Gastroesophageal sphincter (tissue), 3 donors: ENCODE data around the gene TMEM169.

ENCODE experiments used
- EP300 ChIP-seq: sonication (generic); formaldehyde crosslinking; IDR thresholded peaks from one replicate; pipeline ENCODE4 v1.6.1; 2017; ENCODE audit warnings: antibody characterized with exemption, mild to moderate bottlenecking
- POLR2AphosphoS5 ChIP-seq: sonication (generic); formaldehyde crosslinking; IDR thresholded peaks from one replicate; pipeline ENCODE4 v1.6.1; 2017; ENCODE audit warnings: antibody characterized with exemption
- TF ChIP-seq, protein P1 (sequence below), 4 experiments: fragments of 200-600 bp in 2 of 4; fragments of 450-650 bp in 2 of 4; sonication (generic) in 1 of 4; IDR thresholded peaks; one replicate each; pipeline ENCODE4 v1.5.1; 2017 to 2019; ENCODE audit warnings: antibody characterized with exemption in 4 of 4, mild to moderate bottlenecking in 2 of 4, moderate library complexity in 2 of 4

DNA sequence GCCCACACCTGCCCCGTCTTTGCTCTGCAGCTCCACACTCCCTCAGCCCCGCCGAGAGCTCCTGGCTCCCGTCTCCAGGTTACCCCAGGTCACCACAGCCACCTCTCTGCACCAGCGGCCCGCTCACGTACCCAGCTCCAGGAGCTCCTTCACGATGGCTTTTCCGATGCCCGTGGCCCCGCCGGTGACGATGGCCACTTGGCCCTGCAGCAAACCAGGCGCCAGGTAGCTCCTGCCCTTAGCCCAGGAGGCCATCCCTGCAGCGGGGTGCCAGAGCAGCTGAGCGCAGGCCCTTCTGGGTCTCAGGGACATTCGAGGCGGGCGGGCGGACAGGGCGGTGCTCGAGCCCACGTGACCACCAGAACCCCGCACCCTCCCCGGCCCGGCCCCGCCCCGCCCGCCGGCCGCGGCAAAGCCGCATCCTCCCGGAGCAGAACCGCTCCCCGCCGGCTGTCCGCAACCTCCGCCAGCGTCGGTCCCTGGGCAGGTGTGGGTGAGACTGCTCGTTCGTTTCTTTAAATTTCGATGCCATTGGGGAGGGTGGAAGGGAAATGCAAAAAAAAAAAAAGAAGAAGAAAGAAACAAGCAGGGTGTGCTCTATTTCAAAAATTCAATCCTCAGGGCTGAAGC, at the start of gene TMEM169, which contains the start of gene PECR:
- TF ChIP-seq, protein P1, sequence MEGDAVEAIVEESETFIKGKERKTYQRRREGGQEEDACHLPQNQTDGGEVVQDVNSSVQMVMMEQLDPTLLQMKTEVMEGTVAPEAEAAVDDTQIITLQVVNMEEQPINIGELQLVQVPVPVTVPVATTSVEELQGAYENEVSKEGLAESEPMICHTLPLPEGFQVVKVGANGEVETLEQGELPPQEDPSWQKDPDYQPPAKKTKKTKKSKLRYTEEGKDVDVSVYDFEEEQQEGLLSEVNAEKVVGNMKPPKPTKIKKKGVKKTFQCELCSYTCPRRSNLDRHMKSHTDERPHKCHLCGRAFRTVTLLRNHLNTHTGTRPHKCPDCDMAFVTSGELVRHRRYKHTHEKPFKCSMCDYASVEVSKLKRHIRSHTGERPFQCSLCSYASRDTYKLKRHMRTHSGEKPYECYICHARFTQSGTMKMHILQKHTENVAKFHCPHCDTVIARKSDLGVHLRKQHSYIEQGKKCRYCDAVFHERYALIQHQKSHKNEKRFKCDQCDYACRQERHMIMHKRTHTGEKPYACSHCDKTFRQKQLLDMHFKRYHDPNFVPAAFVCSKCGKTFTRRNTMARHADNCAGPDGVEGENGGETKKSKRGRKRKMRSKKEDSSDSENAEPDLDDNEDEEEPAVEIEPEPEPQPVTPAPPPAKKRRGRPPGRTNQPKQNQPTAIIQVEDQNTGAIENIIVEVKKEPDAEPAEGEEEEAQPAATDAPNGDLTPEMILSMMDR (IDR thresholded peaks at IDR 0.05), result no peak
- TF ChIP-seq POLR2AphosphoS5 (no peak), EP300 (no peak)
